ENCODE results near the gene TSKU.

DNA sequence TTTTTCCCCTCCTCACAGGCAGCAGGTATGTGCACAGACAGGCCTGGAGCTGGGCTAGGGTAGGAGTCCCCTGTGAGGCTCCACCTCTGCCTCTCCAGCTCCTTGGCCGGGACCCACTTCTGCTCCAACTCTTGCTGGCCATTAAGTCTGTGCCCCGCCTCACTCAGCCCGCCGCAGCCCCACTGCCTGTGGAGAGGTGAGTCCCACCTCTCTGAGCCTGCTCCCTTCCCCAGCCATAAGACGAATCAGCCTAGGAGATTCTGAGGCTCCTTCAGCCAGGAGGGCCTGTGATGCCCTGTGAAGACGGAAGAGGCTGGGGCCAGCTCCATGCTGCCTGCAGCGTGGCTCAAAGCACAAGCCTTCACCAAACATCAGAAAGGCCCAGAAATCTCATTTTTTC is 23.0 kb downstream of the TSKU start:
- TF ChIP-seq POLR2A (IDR thresholded peaks at IDR 0.05; ENCODE audit: low read length) (no peak), GATA1 (IDR thresholded peaks at IDR 0.05; ENCODE audit: low read depth, low read length) (no peak)
